Retinal pigment epithelial cell (primary cell): Measurements from ENCODE around the gene CCDC6.
"Not testable (repeated sequence)": the region's sequence is repeated elsewhere in the genome, so short reads cannot be mapped to it uniquely, and the experiment has no call there.

Source experiments
- DNase-seq: peaks from one replicate; pipeline ENCODE4 v3.0.0-alpha.2; 2010; ENCODE audit warnings: low read depth
- H3K4me3 ChIP-seq: 2 replicates; pipeline ENCODE4 v1.5.1; 2011; ENCODE audit warnings: mild to moderate bottlenecking, low read length, control low read depth, moderate library complexity
- CTCF ChIP-seq: conservative IDR thresholded peaks from 2 replicates; pipeline ENCODE4 v1.5.1; 2011; ENCODE audit warnings: low read depth, low read length, control low read depth, inconsistent platforms

Gene CCDC6

GRCh38 chr10:59906417-59907202, at the start of gene CCDC6:
Gene CCDC6 (minus strand): TSS chr10:59906556. CDS start chr10:59906424, 132 bp downstream.
- H3K4me3 ChIP-seq = peak within 1 kb of the TSS; percentile 97
- peak; percentile 80 for DNase-seq
- peak; percentile 66 for TF ChIP-seq CTCF

GRCh38 chr10:59954296-59954695, 47.9 kb upstream of the CCDC6 start:
- TF ChIP-seq CTCF = no peak
- no peak overlapping the region for H3K4me3 ChIP-seq
- DNase-seq = no peak

- H3K4me3 ChIP-seq, DNase-seq: not testable (repeated sequence)
Observed at GRCh38 chr10:59953711-59954110, 47.4 kb upstream of the CCDC6 start.

- no peak for DNase-seq
Observed at GRCh38 chr10:59950105-59950504, 43.7 kb upstream of the CCDC6 start.

GRCh38 chr10:59949608-59950007, 43.3 kb upstream of the CCDC6 start:
- no peak for DNase-seq
- TF ChIP-seq CTCF = no peak

More at GRCh38 chr10:59950105-59950504, 43.7 kb upstream of the CCDC6 start:
- H3K4me3 ChIP-seq = no peak overlapping the region
- TF ChIP-seq CTCF = no peak

GRCh38 chr10:59945991-59946390, 39.6 kb upstream of the CCDC6 start:
- DNase-seq = no peak
- H3K4me3 ChIP-seq = no peak overlapping the region
- no peak for TF ChIP-seq CTCF

More at GRCh38 chr10:59949608-59950007, 43.3 kb upstream of the CCDC6 start:
- H3K4me3 ChIP-seq = no peak overlapping the region

GRCh38 chr10:59945590-59945989, 39.2 kb upstream of the CCDC6 start:
- DNase-seq = no peak
- TF ChIP-seq CTCF = no peak
- H3K4me3 ChIP-seq = no peak overlapping the region
